Left kidney (tissue), 2 donors: ENCODE data around the gene ABTB1. TPM values are rescaled to one million over a fixed set of nuclear protein-coding genes. Genes with fewer than 3 reads are reported as not detected.
"Not testable (repeated sequence)": the region's sequence is repeated elsewhere in the genome, so short reads cannot be mapped to it uniquely, and the experiment has no call there.

Experiments
- DNase-seq: peaks from one replicate; pipeline ENCODE4 v3.0.0-alpha.2; 2013
- polyA plus RNA-seq: library from polyadenylated mRNA; unstranded; fragments of 120-200 nt; gene quantifications from one replicate; pipeline ENCODE4 v1.2.1, GENCODE V29; 2013; ENCODE audit not compliant: insufficient read length

ABTB1 gene
- polyA plus RNA-seq, 1 donor, result 17.9 TPM

DNA sequence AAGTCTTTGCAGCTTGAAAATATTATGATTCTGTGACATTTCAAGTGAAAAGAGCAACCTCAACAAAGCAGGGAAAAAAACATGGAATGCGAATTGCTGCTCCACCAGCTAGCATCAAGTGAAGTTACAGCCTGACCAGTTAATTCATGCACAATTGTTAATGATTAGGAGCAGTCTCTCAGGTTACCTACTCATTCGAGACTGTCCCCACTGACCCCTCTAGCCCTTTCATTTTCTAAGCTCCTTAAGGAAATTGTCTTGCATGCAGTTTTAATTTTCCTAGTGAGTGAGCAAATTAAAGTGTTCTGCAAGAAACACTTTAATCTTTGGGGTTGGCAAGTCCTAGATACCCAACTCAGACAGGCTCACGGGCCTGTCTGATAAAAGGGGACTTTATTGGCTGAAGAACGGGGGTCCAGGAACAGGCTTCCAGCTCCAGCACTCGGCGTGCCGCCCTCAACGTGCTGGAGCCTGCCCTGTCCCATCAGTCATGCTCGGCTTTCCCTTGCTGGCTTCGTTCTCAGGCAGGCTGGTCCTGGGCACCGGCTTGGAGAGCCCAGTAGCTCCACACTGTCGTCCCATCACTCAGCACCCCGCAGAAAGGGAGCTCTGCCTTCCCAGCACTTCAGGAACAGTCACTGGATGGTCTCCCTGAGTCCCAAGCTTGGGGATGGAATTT lies 25.4 kb upstream of the ABTB1 start:
- no peak for DNase-seq

DNA sequence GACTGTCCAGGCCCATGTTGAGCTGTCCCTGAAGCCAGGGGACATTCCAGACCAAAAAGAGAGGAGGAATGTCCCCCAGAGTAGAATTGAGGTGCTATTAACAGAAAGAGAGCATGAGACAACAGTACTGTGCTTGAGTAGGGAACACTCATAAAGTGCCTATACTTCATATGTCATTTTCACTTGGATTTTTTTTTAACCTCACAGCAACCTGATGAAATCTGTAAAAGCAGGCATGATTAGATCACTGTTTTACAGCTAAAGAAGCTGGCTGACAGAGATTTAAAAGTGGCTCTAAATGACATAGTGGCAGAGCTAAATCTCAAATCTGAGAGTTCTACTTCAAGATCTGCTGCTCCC lies 24.9 kb upstream of the ABTB1 start:
- no peak for DNase-seq

- DNase-seq, result no peak
Measured at GRCh38 chr3:127650236-127650635, 22.5 kb upstream of the ABTB1 start.

GRCh38 chr3:127651516-127652172 lies 21.1 kb upstream of the ABTB1 start:
- DNase-seq, result no peak

- DNase-seq, result no peak
Measured at GRCh38 chr3:127652246-127652995, 20.3 kb upstream of the ABTB1 start.

DNA sequence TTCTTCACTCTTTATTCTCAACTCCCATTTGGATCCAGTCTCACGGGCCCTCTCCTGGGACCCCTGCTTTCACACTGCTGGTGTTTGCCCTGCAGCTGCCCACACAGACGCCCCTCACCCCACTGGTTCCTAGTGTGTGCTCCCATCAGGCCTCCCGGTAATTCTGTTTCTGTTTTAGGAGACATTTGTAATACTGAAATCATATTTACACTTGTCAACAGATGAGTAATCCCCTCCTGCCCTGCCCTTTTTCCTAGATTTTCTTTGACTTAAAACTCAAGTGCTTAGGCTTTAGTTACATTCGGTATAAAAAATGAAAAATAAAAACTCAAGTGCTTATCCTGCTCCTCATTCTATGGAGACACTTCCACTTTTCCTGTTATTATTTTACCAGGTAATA lies 18.4 kb upstream of the ABTB1 start:
- DNase-seq, result no peak

GRCh38 chr3:127654993-127655392 lies 17.8 kb upstream of the ABTB1 start:
- not testable (repeated sequence) for DNase-seq

DNA sequence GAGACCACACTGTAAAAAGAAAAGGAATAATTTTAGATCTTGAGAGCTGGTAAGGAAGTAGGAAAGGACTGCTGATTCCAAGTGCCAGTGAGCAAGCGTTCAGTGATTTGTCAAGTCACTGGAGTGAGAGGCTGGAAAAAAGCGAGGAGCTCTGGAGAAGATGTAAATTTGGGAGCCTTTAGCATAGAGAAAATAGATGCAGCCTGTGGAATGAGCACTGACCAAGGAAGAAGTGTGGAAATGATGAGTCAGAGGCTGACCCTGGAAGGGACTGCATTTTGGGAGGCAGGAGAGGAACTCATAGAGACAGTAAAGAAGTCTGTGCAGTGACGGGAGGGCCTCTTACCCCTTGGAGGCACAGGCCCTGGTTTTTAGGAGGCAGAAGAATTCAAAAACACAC lies 17.1 kb upstream of the ABTB1 start:
- DNase-seq, result no peak

DNA sequence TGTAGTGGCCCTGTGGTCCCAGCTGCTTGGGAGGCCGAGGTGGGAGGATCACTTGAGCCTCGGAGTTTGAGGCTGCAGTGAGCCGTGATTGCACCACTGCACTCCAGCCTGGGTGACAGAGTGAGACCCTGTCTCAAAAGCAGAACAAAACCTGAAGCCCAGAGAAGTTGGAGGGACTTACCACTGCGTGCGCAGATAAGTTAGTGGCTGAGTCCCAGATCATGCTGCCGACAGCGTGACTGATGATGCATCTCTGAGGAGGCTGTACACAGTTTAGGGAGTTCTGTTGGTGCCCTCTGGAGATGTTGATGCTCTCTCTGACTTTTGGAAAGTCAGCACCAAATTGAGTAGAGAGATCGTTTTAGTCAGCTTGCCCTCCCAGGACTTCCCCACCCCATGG lies 15.8 kb upstream of the ABTB1 start:
- DNase-seq, result no peak

GRCh38 chr3:127658234-127658633 lies 14.5 kb upstream of the ABTB1 start:
- DNase-seq, result no peak

GRCh38 chr3:127660621-127661251 lies 12.0 kb upstream of the ABTB1 start:
- no peak for DNase-seq

DNA sequence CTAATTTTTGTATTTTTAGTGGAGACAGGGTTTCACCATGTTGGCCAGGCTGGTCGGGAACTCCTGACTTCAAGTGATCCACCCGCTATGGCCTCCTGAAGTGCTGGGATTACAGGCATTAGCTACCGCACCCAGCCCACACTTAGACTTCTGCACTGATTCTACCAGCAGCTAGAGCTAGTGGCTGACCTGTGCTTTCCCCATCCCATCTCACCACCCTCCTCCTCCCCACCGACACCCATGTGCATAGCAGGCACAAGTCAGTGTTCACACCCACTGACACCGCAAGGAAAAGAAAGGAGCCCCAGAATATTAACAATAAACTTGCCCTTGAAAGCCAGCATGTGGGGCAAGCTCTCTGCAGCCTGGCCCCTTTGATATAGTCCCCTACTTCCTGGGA lies 11.2 kb upstream of the ABTB1 start:
- DNase-seq, result no peak

DNA sequence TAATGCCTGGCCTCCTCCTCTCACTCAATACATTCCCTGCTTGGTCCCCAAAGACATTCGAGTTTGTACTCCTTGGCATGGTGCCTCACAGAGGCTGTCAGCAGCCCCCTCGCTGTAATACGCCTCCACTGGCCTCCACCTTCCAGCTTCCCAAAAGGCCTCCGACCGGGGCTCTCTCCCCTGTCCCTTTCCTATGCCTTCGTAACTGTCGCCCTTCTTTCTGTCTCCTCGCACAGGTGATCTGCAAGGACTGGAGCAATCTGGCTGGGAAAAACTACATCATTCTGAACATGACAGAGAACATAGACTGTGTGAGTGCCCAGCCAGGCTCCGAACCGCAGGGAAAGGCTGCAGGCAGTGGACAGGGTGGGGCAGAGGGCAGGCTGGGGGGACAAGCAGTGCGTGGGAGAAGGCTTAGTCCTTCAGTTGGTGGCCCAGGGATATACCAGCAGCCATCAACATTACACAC lies 10.7 kb upstream of the ABTB1 start:
- DNase-seq, result no peak

DNA sequence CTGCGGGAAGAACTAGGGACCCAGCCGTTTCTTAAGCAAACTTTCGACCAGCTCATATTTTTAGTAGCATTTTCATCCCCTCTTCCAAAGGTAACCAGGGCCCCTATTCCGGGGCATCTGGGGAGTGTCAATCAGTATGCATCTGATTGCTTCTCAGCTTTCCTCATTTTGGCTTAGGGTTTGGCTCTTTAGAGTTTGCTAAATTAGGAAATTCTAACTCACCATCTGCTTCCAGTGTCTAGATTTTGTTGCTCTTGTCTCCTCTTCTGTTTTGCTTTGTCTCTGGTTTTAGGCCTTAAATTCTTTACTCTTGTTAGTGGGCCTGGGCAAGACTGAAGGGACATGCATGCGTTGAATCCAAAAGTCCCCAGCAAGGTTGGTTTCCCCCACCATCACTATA lies 9.6 kb upstream of the ABTB1 start:
- no peak for DNase-seq

GRCh38 chr3:127665165-127665564 lies 7.6 kb upstream of the ABTB1 start:
- DNase-seq, result no peak

DNA sequence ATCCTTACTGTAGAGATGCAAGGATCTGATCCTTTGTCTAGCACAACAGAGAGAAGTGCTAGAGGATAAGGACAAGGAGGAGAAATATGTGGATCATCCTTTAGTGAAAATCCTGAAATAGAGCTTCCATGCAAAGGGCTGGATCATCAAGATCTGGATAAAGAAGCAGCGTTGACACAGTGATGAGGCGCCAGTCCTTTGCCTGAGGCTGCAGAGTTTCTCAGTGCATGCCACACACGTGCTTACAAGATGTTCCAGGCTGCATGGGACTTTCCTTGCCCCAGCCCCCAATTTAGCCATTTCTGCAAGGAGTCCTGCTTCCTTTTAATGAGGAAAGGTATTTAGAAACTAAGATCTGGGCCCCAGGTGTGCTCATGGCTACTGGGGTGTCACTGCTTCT lies 7.2 kb upstream of the ABTB1 start:
- DNase-seq, result no peak

DNA sequence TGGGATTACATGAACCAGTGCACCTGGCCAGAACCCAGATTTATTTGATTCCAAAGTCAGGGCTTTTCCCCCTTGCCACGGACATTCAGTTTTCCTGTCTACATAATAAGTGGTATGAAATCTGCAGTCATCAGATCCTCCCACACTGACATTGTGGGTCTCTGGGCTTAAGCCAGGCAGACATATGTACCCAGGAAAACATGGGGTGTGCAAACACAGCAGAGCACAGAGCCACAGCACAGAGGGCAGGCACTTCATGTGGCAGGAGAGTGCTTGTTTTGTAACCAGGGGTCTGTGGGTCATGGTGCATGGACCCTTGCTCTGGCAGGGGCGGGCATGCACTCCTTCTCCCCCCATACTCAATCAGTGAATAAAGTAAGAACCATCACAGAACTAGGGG lies 6.1 kb upstream of the ABTB1 start:
- no peak for DNase-seq

DNA sequence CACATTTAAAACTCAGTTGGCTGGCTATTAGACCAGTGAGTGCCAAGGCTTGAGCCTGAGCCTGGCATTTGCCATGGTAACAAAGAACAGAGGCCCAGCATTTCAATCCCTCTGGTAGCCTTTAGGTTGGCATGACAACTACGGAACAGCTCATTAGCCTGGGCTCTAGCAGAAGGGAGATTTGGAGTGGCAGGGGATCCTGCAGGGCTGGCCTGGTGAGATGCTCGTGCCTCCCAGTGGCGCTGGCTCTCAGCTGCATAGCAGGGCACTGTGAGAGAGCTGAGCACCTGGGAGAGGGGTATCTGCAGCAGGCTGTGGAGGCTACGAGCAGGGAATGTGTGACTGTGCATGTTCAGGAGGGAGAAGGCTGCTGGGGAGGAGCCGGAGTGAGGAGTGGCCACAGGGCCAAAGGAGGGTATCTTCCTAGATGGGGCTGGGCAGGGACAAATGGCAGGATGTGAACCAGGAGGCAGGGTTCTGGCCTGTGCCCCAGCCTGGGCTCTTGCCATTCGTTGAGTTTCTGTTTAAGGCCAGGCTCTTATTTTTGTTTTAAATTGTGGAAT lies 5.6 kb upstream of the ABTB1 start:
- DNase-seq, result no peak

- DNase-seq, result no peak
Measured at GRCh38 chr3:127668906-127669305, 3.8 kb upstream of the ABTB1 start.

DNA sequence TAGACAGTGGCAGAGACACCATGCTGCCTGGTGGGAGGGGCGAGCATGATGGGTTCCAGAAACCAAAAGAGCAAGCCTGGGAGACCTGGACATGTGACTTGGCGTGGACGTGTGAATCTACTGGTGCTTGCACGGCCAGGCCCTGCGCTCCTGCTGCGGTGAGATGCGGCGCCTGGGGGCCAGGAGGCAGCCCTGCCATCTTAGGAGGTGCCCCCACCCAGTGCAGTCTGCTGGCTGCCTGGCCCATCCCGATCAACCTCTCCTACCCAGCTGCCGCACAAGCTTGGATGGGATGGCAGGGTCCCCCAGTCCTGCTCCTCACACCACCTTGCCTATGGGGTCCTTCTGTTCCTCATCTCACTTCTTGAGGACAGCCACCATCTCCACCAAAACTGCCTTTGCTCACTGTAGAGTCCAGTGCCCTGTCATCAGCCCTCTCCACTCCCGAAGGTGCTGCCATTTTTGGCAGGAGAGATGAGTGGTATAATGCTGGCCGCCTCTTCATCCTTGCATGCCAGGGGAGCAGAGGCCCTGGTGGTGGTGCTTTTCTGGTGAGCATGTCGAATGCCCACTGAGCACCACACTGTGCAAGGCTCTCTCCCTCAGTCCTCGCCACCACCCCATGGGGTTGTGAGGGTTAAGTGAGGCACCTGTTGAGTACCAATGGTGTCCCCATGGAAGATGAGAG lies 3.1 kb upstream of the ABTB1 start:
- no peak for DNase-seq

DNA sequence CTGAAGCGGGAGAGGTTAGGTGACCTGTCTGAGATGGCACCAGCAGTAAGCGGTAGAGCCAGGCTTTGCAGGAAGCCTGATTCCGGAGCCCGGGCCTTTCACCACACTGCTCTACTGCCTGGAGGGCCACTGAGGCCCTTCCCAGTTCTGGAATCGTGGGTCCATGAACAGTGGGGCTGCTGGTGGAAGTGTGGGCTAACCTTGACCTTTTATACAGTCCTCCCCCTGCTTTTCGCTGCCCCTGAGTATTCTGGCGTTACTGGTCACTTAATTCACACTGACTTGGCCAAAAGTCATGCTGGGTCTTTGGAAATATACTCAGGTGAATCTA lies 2.6 kb upstream of the ABTB1 start:
- DNase-seq, result no peak
